Neural crest cell (in vitro differentiated cells): ENCODE results near the gene ADCY3. TPM values are rescaled to one million over a fixed set of nuclear protein-coding genes. Genes with fewer than 3 reads are reported as not detected.

Experiments
- DNase-seq: peaks from one replicate; pipeline ENCODE4 v3.0.0; 2021; ENCODE audit warnings: low read depth, mixed read lengths, low spot score
- H3K27ac Mint-ChIP-seq: one replicate; pipeline ENCODE4 v1.8.0; 2021; ENCODE audit warnings: mild to moderate bottlenecking, mixed read lengths; ENCODE audit not compliant: unreplicated experiment
- H3K27me3 Mint-ChIP-seq: 2 replicates; pipeline ENCODE4 v1.8.0; 2021; ENCODE audit warnings: low read depth, mild to moderate bottlenecking, mixed read lengths
- H3K36me3 Mint-ChIP-seq: 2 replicates; pipeline ENCODE4 v1.8.0; 2021; ENCODE audit warnings: low read depth, mild to moderate bottlenecking, mixed read lengths
- H3K4me1 Mint-ChIP-seq: 2 replicates; pipeline ENCODE4 v1.8.0; 2021; ENCODE audit warnings: mixed read lengths
- H3K4me3 Mint-ChIP-seq: one replicate; pipeline ENCODE4 v1.8.0; 2021; ENCODE audit warnings: mild to moderate bottlenecking, mixed read lengths
- H3K9me3 Mint-ChIP-seq: 2 replicates; pipeline ENCODE4 v1.8.0; 2021; ENCODE audit warnings: mixed read lengths
- CTCF ChIP-seq: fragments of 200-600 bp; sonication (generic); conservative IDR thresholded peaks from 2 replicates; pipeline ENCODE4 v1.5.0; 2021; ENCODE audit warnings: antibody characterized with exemption, mild to moderate bottlenecking
- total RNA-seq: library from RNA; stranded (reverse); gene quantifications from 2 replicates; pipeline ENCODE4 v1.2.1, GENCODE V29; 2021

Gene ADCY3
- total RNA-seq, 1 donor from 2014 or later = 49.2 TPM

- H3K9me3 Mint-ChIP-seq = no peaks in the 10 kb centered on the region
- no peak for DNase-seq
- no peak overlapping the region for H3K27ac Mint-ChIP-seq
- H3K4me3 Mint-ChIP-seq = no peak overlapping the region
- no peaks in the 10 kb centered on the region for H3K27me3 Mint-ChIP-seq
- TF ChIP-seq CTCF = no peak
- H3K4me1 Mint-ChIP-seq = peaks cover 13% of the 10 kb centered on the region
- peaks cover 5% of the 10 kb centered on the region for H3K36me3 Mint-ChIP-seq
These were observed 34.6 kb downstream of the ADCY3 start for GRCh38 chr2:24885221-24886125.

GRCh38 chr2:24883946-24884345, 36.1 kb downstream of the ADCY3 start:
- DNase-seq = no peak
- no peak for TF ChIP-seq CTCF
- peaks cover 7% of the 10 kb centered on the region for H3K36me3 Mint-ChIP-seq
- H3K27me3 Mint-ChIP-seq = no peaks in the 10 kb centered on the region
- no peaks in the 10 kb centered on the region for H3K9me3 Mint-ChIP-seq
- H3K4me3 Mint-ChIP-seq = no peak overlapping the region
- peaks cover 13% of the 10 kb centered on the region for H3K4me1 Mint-ChIP-seq
- H3K27ac Mint-ChIP-seq = peak overlapping the region; percentile 15

- H3K27ac Mint-ChIP-seq = no peak overlapping the region
These were observed 38.4 kb downstream of the ADCY3 start for GRCh38 chr2:24881623-24882022.

GRCh38 chr2:24881158-24881557, 38.9 kb downstream of the ADCY3 start:
- H3K9me3 Mint-ChIP-seq = no peaks in the 10 kb centered on the region
- DNase-seq = no peak
- H3K27ac Mint-ChIP-seq = peak overlapping the region; percentile 29
- H3K4me1 Mint-ChIP-seq = peaks cover 6% of the 10 kb centered on the region
- no peak overlapping the region for H3K4me3 Mint-ChIP-seq
- no peak for TF ChIP-seq CTCF
- no peaks in the 10 kb centered on the region for H3K27me3 Mint-ChIP-seq
- H3K36me3 Mint-ChIP-seq = peaks cover 4% of the 10 kb centered on the region

More at GRCh38 chr2:24881623-24882022, 38.4 kb downstream of the ADCY3 start:
- peak; percentile 22 for TF ChIP-seq CTCF
- Mint-ChIP-seq H3K9me3 (no peaks in the 10 kb centered on the region), H3K4me1 (peaks cover 10% of the 10 kb centered on the region), H3K36me3 (peaks cover 4% of the 10 kb centered on the region), H3K27me3 (no peaks in the 10 kb centered on the region), H3K4me3 (no peak overlapping the region)
- no peak for DNase-seq

- no peaks in the 10 kb centered on the region for H3K9me3 Mint-ChIP-seq
These were observed 41.7 kb downstream of the ADCY3 start for GRCh38 chr2:24878341-24878740.

More at GRCh38 chr2:24878341-24878740, 41.7 kb downstream of the ADCY3 start:
- H3K27me3 Mint-ChIP-seq = no peaks in the 10 kb centered on the region
- no peak overlapping the region for H3K4me3 Mint-ChIP-seq
- TF ChIP-seq CTCF = no peak
- DNase-seq = no peak
- H3K36me3 Mint-ChIP-seq = peaks cover 4% of the 10 kb centered on the region
- H3K27ac Mint-ChIP-seq = no peak overlapping the region
- peaks cover 11% of the 10 kb centered on the region for H3K4me1 Mint-ChIP-seq
